Measurements from ENCODE around the gene CELF5. TPM values are rescaled to one million over a fixed set of nuclear protein-coding genes. Genes with fewer than 3 reads are reported as not detected.

Gene CELF5
- total RNA-seq, 2 donors from 2014 or later = 2.6 to 3.5 TPM

DNA sequence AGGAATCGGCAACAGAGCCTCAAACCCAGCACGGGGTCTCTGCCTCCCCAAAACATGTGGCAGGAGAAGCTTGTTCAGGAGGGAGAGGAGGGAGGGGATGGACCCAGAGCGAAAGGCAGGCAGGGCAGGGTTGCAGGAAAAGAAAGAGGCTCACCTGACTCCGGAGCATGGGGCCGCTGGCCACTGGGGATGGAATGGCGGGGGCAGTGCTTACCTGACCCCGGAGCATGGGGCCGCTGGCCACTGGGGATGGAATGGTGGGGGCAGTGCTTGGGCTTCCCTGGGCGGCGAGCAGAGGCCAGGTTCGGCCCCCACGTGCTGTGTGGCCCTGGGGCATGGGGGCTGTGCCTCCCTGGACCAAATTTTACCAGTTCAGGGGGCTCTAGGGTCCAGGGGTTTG, 13.3 kb upstream of the CELF5 start:
- H3K27ac ChIP-seq (ENCODE audit: low read depth, low read length) = no peak overlapping the region
- WGBS, 2 experiments (ENCODE audit: insufficient coverage in 1 of 2, insufficient read length in 1 of 2) = 76 to 81% methylated on average over 5 to 12 of the region's 12 CpGs
- no peak overlapping the region for H3K4me3 Mint-ChIP-seq

DNA sequence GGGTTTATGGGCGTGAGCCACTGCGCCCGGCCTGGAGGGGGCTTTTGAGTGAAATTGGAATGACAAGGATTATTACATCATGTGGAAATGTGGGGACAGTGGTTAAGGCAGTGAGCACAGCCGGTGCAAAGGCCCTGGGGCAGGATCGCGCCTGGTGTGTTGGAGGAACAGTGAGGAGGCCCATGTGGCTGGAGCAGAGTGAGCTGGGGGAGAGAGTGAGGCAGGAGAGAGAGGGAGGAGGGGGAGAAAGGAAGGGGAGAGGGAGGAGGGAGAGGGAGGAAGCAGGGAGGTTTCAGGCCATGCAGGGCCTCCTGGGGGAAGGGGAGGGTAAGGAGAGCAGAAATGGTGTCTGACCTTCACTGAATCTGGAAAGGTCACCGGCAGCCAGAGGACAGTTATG, 11.3 kb upstream of the CELF5 start:
- H3K36me3 Mint-ChIP-seq (ENCODE audit: low read depth) = peaks cover 9% of the 10 kb centered on the region
- H3K4me3 ChIP-seq (ENCODE audit: low read length) = no peak overlapping the region
- H3K27ac ChIP-seq (ENCODE audit: low read depth, low read length) = no peak overlapping the region
- no peaks in the 10 kb centered on the region for H3K4me1 ChIP-seq (ENCODE audit: control insufficient read depth, insufficient read depth, low read length)
- DNase-seq = no peak
- no peaks in the 10 kb centered on the region for H3K4me1 Mint-ChIP-seq
- peaks cover 1% of the 10 kb centered on the region for H3K27me3 Mint-ChIP-seq (ENCODE audit: insufficient read depth)
- H3K9me3 Mint-ChIP-seq = no peaks in the 10 kb centered on the region
- TF ChIP-seq, protein P1, sequence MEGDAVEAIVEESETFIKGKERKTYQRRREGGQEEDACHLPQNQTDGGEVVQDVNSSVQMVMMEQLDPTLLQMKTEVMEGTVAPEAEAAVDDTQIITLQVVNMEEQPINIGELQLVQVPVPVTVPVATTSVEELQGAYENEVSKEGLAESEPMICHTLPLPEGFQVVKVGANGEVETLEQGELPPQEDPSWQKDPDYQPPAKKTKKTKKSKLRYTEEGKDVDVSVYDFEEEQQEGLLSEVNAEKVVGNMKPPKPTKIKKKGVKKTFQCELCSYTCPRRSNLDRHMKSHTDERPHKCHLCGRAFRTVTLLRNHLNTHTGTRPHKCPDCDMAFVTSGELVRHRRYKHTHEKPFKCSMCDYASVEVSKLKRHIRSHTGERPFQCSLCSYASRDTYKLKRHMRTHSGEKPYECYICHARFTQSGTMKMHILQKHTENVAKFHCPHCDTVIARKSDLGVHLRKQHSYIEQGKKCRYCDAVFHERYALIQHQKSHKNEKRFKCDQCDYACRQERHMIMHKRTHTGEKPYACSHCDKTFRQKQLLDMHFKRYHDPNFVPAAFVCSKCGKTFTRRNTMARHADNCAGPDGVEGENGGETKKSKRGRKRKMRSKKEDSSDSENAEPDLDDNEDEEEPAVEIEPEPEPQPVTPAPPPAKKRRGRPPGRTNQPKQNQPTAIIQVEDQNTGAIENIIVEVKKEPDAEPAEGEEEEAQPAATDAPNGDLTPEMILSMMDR (conservative IDR thresholded peaks at IDR 0.05) = no peak
- H3K9ac ChIP-seq (ENCODE audit: extremely low read depth, low read length, poor library complexity, severe bottlenecking) = no peak overlapping the region
- H3K27ac Mint-ChIP-seq = no peak overlapping the region
- peaks cover 4% of the 10 kb centered on the region for H3K9me3 ChIP-seq (ENCODE audit: control insufficient read depth, low read length)
- no peak overlapping the region for H3K4me3 Mint-ChIP-seq
- WGBS, 2 experiments (ENCODE audit: insufficient coverage in 1 of 2, insufficient read length in 1 of 2) = 90 to 95% methylated on average over 4 to 7 of the region's 7 CpGs
- peaks cover 4% of the 10 kb centered on the region for H3K36me3 ChIP-seq (ENCODE audit: control insufficient read depth, insufficient read depth, low read length)
- H3K27me3 ChIP-seq (ENCODE audit: control insufficient read depth, insufficient read depth, low read length, poor library complexity, severe bottlenecking) = no peaks in the 10 kb centered on the region

More for the DNA sequence above, 13.3 kb upstream of the CELF5 start:
- no peaks in the 10 kb centered on the region for H3K9me3 ChIP-seq (ENCODE audit: control insufficient read depth, low read length)
- no peaks in the 10 kb centered on the region for H3K27me3 ChIP-seq (ENCODE audit: control insufficient read depth, insufficient read depth, low read length, poor library complexity, severe bottlenecking)
- H3K36me3 ChIP-seq (ENCODE audit: control insufficient read depth, insufficient read depth, low read length) = peaks cover 13% of the 10 kb centered on the region
- no peaks in the 10 kb centered on the region for H3K4me1 Mint-ChIP-seq
- H3K36me3 Mint-ChIP-seq (ENCODE audit: low read depth) = peaks cover 17% of the 10 kb centered on the region
- no peak overlapping the region for H3K27ac Mint-ChIP-seq
- no peak overlapping the region for H3K4me3 ChIP-seq (ENCODE audit: low read length)
- H3K27me3 Mint-ChIP-seq (ENCODE audit: insufficient read depth) = peaks cover 1% of the 10 kb centered on the region
- TF ChIP-seq, protein P1 (conservative IDR thresholded peaks at IDR 0.05) = no peak
- no peaks in the 10 kb centered on the region for H3K4me1 ChIP-seq (ENCODE audit: control insufficient read depth, insufficient read depth, low read length)
- H3K9me3 Mint-ChIP-seq = no peaks in the 10 kb centered on the region
- H3K9ac ChIP-seq (ENCODE audit: extremely low read depth, low read length, poor library complexity, severe bottlenecking) = no peak overlapping the region
- DNase-seq = no peak

DNA sequence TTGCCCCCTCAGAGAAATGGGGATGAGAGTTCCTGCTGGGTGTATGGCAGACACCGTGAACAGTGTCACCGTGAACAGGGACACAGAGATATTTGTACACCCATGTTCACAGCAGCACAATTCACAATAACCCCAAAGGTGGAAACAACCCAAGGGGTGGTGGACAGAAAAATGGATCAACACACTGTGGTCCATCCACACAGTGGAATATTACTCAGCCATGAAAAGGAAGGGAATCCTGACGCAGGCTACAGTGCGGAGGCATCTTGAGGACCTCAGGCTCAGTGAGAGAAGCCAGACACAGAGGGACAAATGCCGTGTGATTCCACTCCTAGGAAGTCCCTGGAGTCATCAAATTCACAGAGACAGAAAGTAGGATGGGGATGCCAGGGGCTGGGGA, 7.6 kb upstream of the CELF5 start:
- H3K4me3 Mint-ChIP-seq = no peak overlapping the region
- TF ChIP-seq, protein P1 (conservative IDR thresholded peaks at IDR 0.05) = no peak
- H3K4me1 ChIP-seq (ENCODE audit: control insufficient read depth, insufficient read depth, low read length) = no peaks in the 10 kb centered on the region
- H3K27ac ChIP-seq (ENCODE audit: low read depth, low read length) = no peak overlapping the region
- H3K36me3 ChIP-seq (ENCODE audit: control insufficient read depth, insufficient read depth, low read length) = peaks cover 4% of the 10 kb centered on the region
- no peaks in the 10 kb centered on the region for H3K36me3 Mint-ChIP-seq (ENCODE audit: low read depth)
- no peak for DNase-seq
- no peak overlapping the region for H3K4me3 ChIP-seq (ENCODE audit: low read length)
- no peaks in the 10 kb centered on the region for H3K27me3 ChIP-seq (ENCODE audit: control insufficient read depth, insufficient read depth, low read length, poor library complexity, severe bottlenecking)
- H3K9ac ChIP-seq (ENCODE audit: extremely low read depth, low read length, poor library complexity, severe bottlenecking) = no peak overlapping the region
- no peaks in the 10 kb centered on the region for H3K4me1 Mint-ChIP-seq
- 88 to 98% methylated on average over 2 to 5 of the region's 5 CpGs for WGBS, 2 experiments (ENCODE audit: insufficient coverage in 1 of 2, insufficient read length in 1 of 2)
- H3K27me3 Mint-ChIP-seq (ENCODE audit: insufficient read depth) = peaks cover 12% of the 10 kb centered on the region
- no peak overlapping the region for H3K27ac Mint-ChIP-seq
- no peaks in the 10 kb centered on the region for H3K9me3 Mint-ChIP-seq
- H3K9me3 ChIP-seq (ENCODE audit: control insufficient read depth, low read length) = peaks cover 4% of the 10 kb centered on the region

Data from endodermal cell (in vitro differentiated cells).